Measurements from ENCODE around the gene MGLL. TPM values are rescaled to one million over a fixed set of nuclear protein-coding genes. Genes with fewer than 3 reads are reported as not detected.

MGLL gene
- total and polyA plus RNA-seq, 12 donors: 1.9 to 48.1 (median 33.3) TPM

DNA sequence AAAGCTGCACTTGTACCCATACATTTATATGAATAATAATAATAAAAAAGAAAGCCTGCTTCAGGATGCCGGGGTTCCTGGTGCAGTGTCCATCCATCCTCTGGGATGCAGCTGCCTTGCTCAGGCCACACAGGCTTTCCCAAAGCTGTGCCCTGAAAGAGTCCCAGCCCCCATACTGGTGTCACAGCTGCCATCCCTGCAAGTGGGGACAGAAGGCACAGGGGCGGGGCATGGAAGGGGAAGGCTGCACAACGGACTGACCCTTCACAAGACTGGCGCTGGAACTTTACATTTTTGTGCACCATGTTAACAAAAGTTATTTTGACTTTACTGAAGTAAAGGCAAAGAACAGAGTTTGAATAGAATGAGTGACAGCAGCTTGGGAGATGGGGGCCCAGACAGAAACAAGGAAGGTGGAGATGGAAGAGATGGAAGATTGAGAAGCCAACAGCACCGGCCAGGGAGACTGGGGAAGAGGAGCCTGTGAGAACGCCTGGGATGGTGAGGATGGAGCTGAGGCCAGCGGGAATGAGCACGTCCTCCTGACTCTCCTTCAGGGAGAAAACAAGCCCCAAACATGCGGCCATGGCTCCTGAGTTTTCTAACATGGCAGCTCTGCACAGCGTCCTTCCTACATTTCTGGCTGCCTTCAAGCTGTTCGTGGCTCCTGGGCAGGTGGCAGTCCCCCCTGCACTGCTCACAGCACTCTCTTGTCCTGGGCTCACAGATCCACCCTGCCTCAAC lies 76.5 kb downstream of the MGLL start:
- WGBS, 4 donors: 89 to 92% (median 91%) methylated on average over 11 of the region's 11 CpGs
- intact Hi-C loops (cut with DNase I): no loop called here
- DNase-seq: no peak
- Histone ChIP-seq H3K4me3 (no peak overlapping the region), H3K4me1 (replicated peaks in 1 of 2) (peaks cover 0 to 8% of the 10 kb centered on the region in 2 donors), H3K9me3 (replicated peaks in 1 of 3) (no peaks in the 10 kb centered on the region), H3K27ac (peak overlapping the region in 1 of 5 donors; percentile 75), H3K36me3 (replicated peaks in 1 of 2) (no peaks in the 10 kb centered on the region), H3K27me3 (no peaks in the 10 kb centered on the region)
- TF ChIP-seq POLR2A (IDR thresholded peaks at IDR 0.05): no peak
- TF ChIP-seq, protein P1, sequence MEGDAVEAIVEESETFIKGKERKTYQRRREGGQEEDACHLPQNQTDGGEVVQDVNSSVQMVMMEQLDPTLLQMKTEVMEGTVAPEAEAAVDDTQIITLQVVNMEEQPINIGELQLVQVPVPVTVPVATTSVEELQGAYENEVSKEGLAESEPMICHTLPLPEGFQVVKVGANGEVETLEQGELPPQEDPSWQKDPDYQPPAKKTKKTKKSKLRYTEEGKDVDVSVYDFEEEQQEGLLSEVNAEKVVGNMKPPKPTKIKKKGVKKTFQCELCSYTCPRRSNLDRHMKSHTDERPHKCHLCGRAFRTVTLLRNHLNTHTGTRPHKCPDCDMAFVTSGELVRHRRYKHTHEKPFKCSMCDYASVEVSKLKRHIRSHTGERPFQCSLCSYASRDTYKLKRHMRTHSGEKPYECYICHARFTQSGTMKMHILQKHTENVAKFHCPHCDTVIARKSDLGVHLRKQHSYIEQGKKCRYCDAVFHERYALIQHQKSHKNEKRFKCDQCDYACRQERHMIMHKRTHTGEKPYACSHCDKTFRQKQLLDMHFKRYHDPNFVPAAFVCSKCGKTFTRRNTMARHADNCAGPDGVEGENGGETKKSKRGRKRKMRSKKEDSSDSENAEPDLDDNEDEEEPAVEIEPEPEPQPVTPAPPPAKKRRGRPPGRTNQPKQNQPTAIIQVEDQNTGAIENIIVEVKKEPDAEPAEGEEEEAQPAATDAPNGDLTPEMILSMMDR (IDR thresholded peaks at IDR 0.05): no peak

- TF ChIP-seq, protein P1 (IDR thresholded peaks at IDR 0.05): no peak
- TF ChIP-seq POLR2A (IDR thresholded peaks at IDR 0.05): no peak
- H3K4me3 ChIP-seq: no peak overlapping the region
- no peaks in the 10 kb centered on the region for H3K36me3 ChIP-seq (replicated peaks in 1 of 2)
- 60 to 74% (median 70%) methylated on average over 7 to 8 of the region's 8 CpGs for WGBS, 4 donors
- peaks cover 0 to 8% of the 10 kb centered on the region in 2 donors for H3K4me1 ChIP-seq (replicated peaks in 1 of 2)
- intact Hi-C loops (cut with DNase I): no loop called here
- no peaks in the 10 kb centered on the region for H3K27me3 ChIP-seq
- no peak overlapping the region for H3K27ac ChIP-seq
- no peaks in the 10 kb centered on the region for H3K9me3 ChIP-seq (replicated peaks in 1 of 3)
- DNase-seq: no peak
These were observed 77.4 kb downstream of the MGLL start for GRCh38 chr3:127744875-127745274.

- Histone ChIP-seq H3K4me3 (no peak overlapping the region), H3K27ac (peak overlapping the region in 1 of 5 donors; percentile 16), H3K36me3 (replicated peaks in 1 of 2) (no peaks in the 10 kb centered on the region), H3K4me1 (replicated peaks in 1 of 2) (peaks cover 0 to 8% of the 10 kb centered on the region in 2 donors), H3K9me3 (replicated peaks in 1 of 3) (no peaks in the 10 kb centered on the region), H3K27me3 (no peaks in the 10 kb centered on the region)
- no peak for DNase-seq
- WGBS, 4 donors: 68 to 74% (median 71%) methylated on average over 10 to 11 of the region's 11 CpGs
- TF ChIP-seq, protein P1 (IDR thresholded peaks at IDR 0.05): no peak
- TF ChIP-seq POLR2A (IDR thresholded peaks at IDR 0.05): no peak
- intact Hi-C loops (cut with DNase I): no loop called here
These were observed 78.0 kb downstream of the MGLL start for GRCh38 chr3:127744253-127744815.

DNA sequence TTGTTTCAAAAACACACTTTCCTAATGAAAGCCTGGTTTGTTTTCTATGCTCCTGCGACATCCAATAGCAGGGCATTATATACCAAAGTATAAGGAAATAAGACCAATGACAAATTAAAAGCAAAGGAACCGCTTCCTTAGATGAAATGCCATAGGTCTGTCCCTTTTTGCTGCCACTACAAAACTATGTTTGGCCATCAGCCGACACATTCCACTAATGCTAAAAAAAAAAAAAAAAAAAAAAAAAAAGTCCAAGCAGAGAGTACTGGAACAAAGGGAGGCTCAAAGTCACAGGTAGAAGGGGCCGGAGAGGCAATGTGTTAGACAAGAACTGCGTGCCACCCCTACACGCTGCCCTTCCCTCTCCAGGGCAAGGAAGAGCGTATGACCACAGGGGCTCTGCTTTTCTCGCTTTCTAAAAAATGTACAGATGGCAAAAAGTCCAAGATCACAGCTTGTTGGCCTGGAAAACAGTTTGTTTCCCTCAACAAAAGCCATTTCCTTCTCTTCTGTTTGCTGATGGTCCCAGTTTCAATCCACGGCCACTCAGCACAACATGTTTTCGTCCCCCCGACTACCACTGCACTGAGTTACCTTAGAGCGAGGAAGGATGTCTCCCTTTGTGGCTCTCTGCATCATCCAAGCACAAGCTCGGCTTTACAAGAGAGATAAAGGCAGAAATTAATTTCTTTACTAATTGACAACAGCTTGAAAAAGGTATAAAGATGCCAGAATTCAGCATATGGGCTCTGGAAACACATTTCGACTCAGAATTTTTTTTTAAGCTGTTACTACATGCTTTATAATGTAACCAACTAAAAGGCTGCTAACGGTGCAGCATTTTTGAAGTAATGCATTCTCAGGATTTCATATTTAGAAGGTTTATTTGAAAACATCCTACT lies 78.7 kb downstream of the MGLL start:
- H3K36me3 ChIP-seq (replicated peaks in 1 of 2): no peaks in the 10 kb centered on the region
- intact Hi-C loops (cut with DNase I): no loop called here
- no peak overlapping the region for H3K4me3 ChIP-seq
- H3K9me3 ChIP-seq (replicated peaks in 1 of 3): no peaks in the 10 kb centered on the region
- 76 to 81% (median 79%) methylated on average over 15 of the region's 15 CpGs for WGBS, 4 donors
- no peaks in the 10 kb centered on the region for H3K27me3 ChIP-seq
- DNase-seq: no peak
- H3K4me1 ChIP-seq (replicated peaks in 1 of 2): peaks cover 0 to 12% of the 10 kb centered on the region in 2 donors
- TF ChIP-seq, protein P1 (IDR thresholded peaks at IDR 0.05): no peak
- TF ChIP-seq POLR2A (IDR thresholded peaks at IDR 0.05): no peak
- H3K27ac ChIP-seq: peak overlapping the region in 1 of 5 donors; percentile 3
